Mucosa of stomach (tissue), 1 donor: ENCODE measurements around the gene RMRP.
A peak's percentile ranks its signal among the peaks of the same experiment; 100 is the strongest.

Experiments
- H3K27me3 ChIP-seq: one replicate; pipeline ENCODE4 v1.7.0; 2013; ENCODE audit warnings: mild to moderate bottlenecking, low read length; ENCODE audit not compliant: control insufficient read depth, insufficient read depth
- H3K36me3 ChIP-seq: one replicate; pipeline ENCODE4 v1.7.0; 2013; ENCODE audit warnings: low read length; ENCODE audit not compliant: control insufficient read depth, insufficient read depth
- H3K4me1 ChIP-seq: one replicate; pipeline ENCODE4 v1.7.0; 2013; ENCODE audit warnings: mild to moderate bottlenecking, low read length; ENCODE audit not compliant: control insufficient read depth, insufficient read depth
- H3K4me3 ChIP-seq: one replicate; pipeline ENCODE4 v1.7.0; 2013; ENCODE audit warnings: low read length
- H3K9ac ChIP-seq: one replicate; pipeline ENCODE4 v1.7.0; 2013; ENCODE audit warnings: mild to moderate bottlenecking, low read length, moderate library complexity
- H3K9me3 ChIP-seq: one replicate; pipeline ENCODE4 v1.7.0; 2013; ENCODE audit warnings: mild to moderate bottlenecking, low read length, moderate library complexity; ENCODE audit not compliant: control insufficient read depth
- donor health status: Pancreatic carcinoma.

The RMRP gene

GRCh38 chr9:35657546-35658136 lies at the start of gene RMRP:
TSS of gene RMRP (minus strand) at chr9:35658019.
- H3K36me3 ChIP-seq: peaks cover 3% of the 10 kb centered on the region
- no peaks in the 10 kb centered on the region for H3K27me3 ChIP-seq
- H3K4me3 ChIP-seq: peak within 1 kb of the TSS; percentile 60
- H3K9me3 ChIP-seq: no peaks in the 10 kb centered on the region
- H3K9ac ChIP-seq: peak within 1 kb of the TSS; percentile 90
- peaks cover 41% of the 10 kb centered on the region for H3K4me1 ChIP-seq

GRCh38 chr9:35706951-35707350 lies 49.1 kb upstream of the RMRP start:
- Histone ChIP-seq H3K27me3 (no peaks in the 10 kb centered on the region), H3K9ac (no peak overlapping the region), H3K9me3 (no peaks in the 10 kb centered on the region), H3K4me3 (no peak overlapping the region), H3K4me1 (no peaks in the 10 kb centered on the region), H3K36me3 (peaks cover 53% of the 10 kb centered on the region)

- Histone ChIP-seq H3K4me3 (no peak overlapping the region), H3K9ac (no peak overlapping the region), H3K4me1 (no peaks in the 10 kb centered on the region), H3K36me3 (peaks cover 48% of the 10 kb centered on the region), H3K9me3 (no peaks in the 10 kb centered on the region), H3K27me3 (no peaks in the 10 kb centered on the region)
Measured at GRCh38 chr9:35705836-35706430, 48.1 kb upstream of the RMRP start.

GRCh38 chr9:35705372-35705771 lies 47.6 kb upstream of the RMRP start:
- Histone ChIP-seq H3K9me3 (no peaks in the 10 kb centered on the region), H3K4me1 (no peaks in the 10 kb centered on the region), H3K27me3 (no peaks in the 10 kb centered on the region), H3K36me3 (peaks cover 52% of the 10 kb centered on the region), H3K4me3 (no peak overlapping the region), H3K9ac (no peak overlapping the region)

- Histone ChIP-seq H3K4me3 (no peak overlapping the region), H3K27me3 (no peaks in the 10 kb centered on the region), H3K36me3 (peaks cover 64% of the 10 kb centered on the region), H3K9me3 (no peaks in the 10 kb centered on the region), H3K9ac (no peak overlapping the region), H3K4me1 (no peaks in the 10 kb centered on the region)
Measured at GRCh38 chr9:35703906-35704672, 46.3 kb upstream of the RMRP start.

GRCh38 chr9:35702696-35703095 lies 44.9 kb upstream of the RMRP start:
- Histone ChIP-seq H3K9me3 (no peaks in the 10 kb centered on the region), H3K36me3 (peaks cover 75% of the 10 kb centered on the region), H3K9ac (no peak overlapping the region), H3K27me3 (no peaks in the 10 kb centered on the region), H3K4me3 (no peak overlapping the region), H3K4me1 (no peaks in the 10 kb centered on the region)

GRCh38 chr9:35700942-35701341 lies 43.1 kb upstream of the RMRP start:
- Histone ChIP-seq H3K9ac (no peak overlapping the region), H3K27me3 (no peaks in the 10 kb centered on the region), H3K4me1 (peaks cover 13% of the 10 kb centered on the region), H3K4me3 (no peak overlapping the region), H3K36me3 (peaks cover 72% of the 10 kb centered on the region), H3K9me3 (no peaks in the 10 kb centered on the region)

GRCh38 chr9:35700031-35700430 lies 42.2 kb upstream of the RMRP start:
- Histone ChIP-seq H3K4me1 (peaks cover 20% of the 10 kb centered on the region), H3K4me3 (no peak overlapping the region), H3K9ac (no peak overlapping the region), H3K27me3 (no peaks in the 10 kb centered on the region), H3K36me3 (peaks cover 62% of the 10 kb centered on the region), H3K9me3 (no peaks in the 10 kb centered on the region)

GRCh38 chr9:35698231-35698630 lies 40.4 kb upstream of the RMRP start:
- peaks cover 23% of the 10 kb centered on the region for H3K4me1 ChIP-seq
- peaks cover 45% of the 10 kb centered on the region for H3K36me3 ChIP-seq
- no peaks in the 10 kb centered on the region for H3K27me3 ChIP-seq
- no peaks in the 10 kb centered on the region for H3K9me3 ChIP-seq
- H3K4me3 ChIP-seq: no peak overlapping the region
- H3K9ac ChIP-seq: no peak overlapping the region

GRCh38 chr9:35697486-35697885 lies 39.7 kb upstream of the RMRP start:
- Histone ChIP-seq H3K36me3 (peaks cover 45% of the 10 kb centered on the region), H3K9me3 (no peaks in the 10 kb centered on the region), H3K27me3 (no peaks in the 10 kb centered on the region), H3K4me1 (peaks cover 23% of the 10 kb centered on the region), H3K4me3 (no peak overlapping the region), H3K9ac (peak overlapping the region; percentile 34)

- Histone ChIP-seq H3K4me1 (peaks cover 24% of the 10 kb centered on the region), H3K4me3 (no peak overlapping the region), H3K9ac (peak overlapping the region; percentile 34), H3K27me3 (no peaks in the 10 kb centered on the region), H3K9me3 (no peaks in the 10 kb centered on the region), H3K36me3 (peaks cover 40% of the 10 kb centered on the region)
Measured at GRCh38 chr9:35696520-35697215, 38.8 kb upstream of the RMRP start.

- no peaks in the 10 kb centered on the region for H3K9me3 ChIP-seq
- no peak overlapping the region for H3K4me3 ChIP-seq
- peaks cover 38% of the 10 kb centered on the region for H3K36me3 ChIP-seq
- no peaks in the 10 kb centered on the region for H3K27me3 ChIP-seq
- peaks cover 30% of the 10 kb centered on the region for H3K4me1 ChIP-seq
- peak overlapping the region; percentile 34 for H3K9ac ChIP-seq
Measured at GRCh38 chr9:35695943-35696401, 38.2 kb upstream of the RMRP start.
